Keratinocyte (primary cell): ENCODE data around the gene BEGAIN. TPM values are rescaled to one million over a fixed set of nuclear protein-coding genes. Genes with fewer than 3 reads are reported as not detected.

Experiments used
- DNase-seq: peaks from one replicate; pipeline ENCODE4 v3.0.0-alpha.2; 2011; ENCODE audit warnings: low read depth, missing footprints, low spot score
- FAIRE-seq: peaks from 2 replicates; lab custom pipeline; 2011; peaks lifted over from hg19 to GRCh38; lab: Jason Lieb, UNC
- H2AFZ ChIP-seq: 2 replicates; pipeline ENCODE4 v1.6.0; 2012; ENCODE audit warnings: low read length, control low read depth, inconsistent platforms; ENCODE audit not compliant: control insufficient read depth
- H3K27ac ChIP-seq: 2 replicates; pipeline ENCODE4 v1.5.1; 2011; ENCODE audit warnings: low read length; ENCODE audit not compliant: control insufficient read depth, insufficient read depth
- H3K27me3 ChIP-seq: 3 replicates; pipeline ENCODE4 v1.6.0; 2011; ENCODE audit warnings: low read length; ENCODE audit not compliant: control insufficient read depth, insufficient read depth; ENCODE audit errors: extremely low read depth
- H3K36me3 ChIP-seq, 2 experiments: 2 replicates in 1 of 2; 3 replicates in 1 of 2; pipeline ENCODE4 v1.5.1; 2011; ENCODE audit warnings: low read length in 2 of 2, mild to moderate bottlenecking in 1 of 2; ENCODE audit not compliant: control insufficient read depth in 2 of 2, insufficient read depth in 2 of 2; ENCODE audit errors: extremely low read depth in 1 of 2
- H3K4me1 ChIP-seq: 3 replicates; pipeline ENCODE4 v1.5.1; 2011; ENCODE audit warnings: low read length; ENCODE audit not compliant: control insufficient read depth, insufficient read depth; ENCODE audit errors: extremely low read depth
- H3K4me2 ChIP-seq: 3 replicates; pipeline ENCODE4 v1.6.0; 2011; ENCODE audit warnings: low read depth, low read length; ENCODE audit not compliant: control insufficient read depth, insufficient read depth; ENCODE audit errors: extremely low read depth
- H3K4me3 ChIP-seq, 3 experiments: fragments of 200-600 bp in 1 of 3; sonication (generic) in 1 of 3; 2 replicates in 2 of 3; 3 replicates in 1 of 3; pipeline ENCODE4 v1.5.1; 2011 to 2016; ENCODE audit warnings: low read length in 3 of 3, mild to moderate bottlenecking in 3 of 3, control low read depth in 2 of 3, inconsistent platforms in 1 of 3, low read depth in 1 of 3, mixed read lengths in 1 of 3, mixed run types in 1 of 3, moderate library complexity in 1 of 3; ENCODE audit not compliant: control insufficient read depth in 2 of 3, insufficient read depth in 2 of 3; ENCODE audit errors: extremely low read depth in 1 of 3
- H3K79me2 ChIP-seq: 2 replicates; pipeline ENCODE4 v1.6.0; 2012; ENCODE audit warnings: low read length; ENCODE audit not compliant: control insufficient read depth, insufficient read depth
- H3K9ac ChIP-seq: 3 replicates; pipeline ENCODE4 v1.6.0; 2011; ENCODE audit warnings: low read length; ENCODE audit not compliant: control insufficient read depth, insufficient read depth; ENCODE audit errors: extremely low read depth
- H3K9me1 ChIP-seq: 3 replicates; pipeline ENCODE4 v1.6.0; 2011; ENCODE audit warnings: low read length; ENCODE audit not compliant: control insufficient read depth, insufficient read depth; ENCODE audit errors: extremely low read depth
- H3K9me3 ChIP-seq: 2 replicates; pipeline ENCODE4 v1.5.1; 2012; ENCODE audit warnings: low read depth, low read length; ENCODE audit not compliant: control insufficient read depth
- H4K20me1 ChIP-seq: 3 replicates; pipeline ENCODE4 v1.6.0; 2011; ENCODE audit warnings: low read length; ENCODE audit not compliant: control insufficient read depth, insufficient read depth; ENCODE audit errors: extremely low read depth
- CTCF ChIP-seq, 3 experiments: IDR thresholded peaks in 1 of 3; conservative IDR thresholded peaks in 1 of 3; optimal IDR thresholded peaks in 1 of 3; 2 replicates in 2 of 3; 3 replicates in 1 of 3; pipeline versions ENCODE3 to v1.5.1; 2011; ENCODE audit warnings: low read length in 3 of 3, mild to moderate bottlenecking in 3 of 3, moderate library complexity in 2 of 3, control low read depth in 1 of 3, inconsistent platforms in 1 of 3; ENCODE audit not compliant: insufficient read depth in 2 of 3; ENCODE audit errors: extremely low read depth in 1 of 3
- EZH2 ChIP-seq: IDR thresholded peaks from one replicate; pipeline ENCODE4 v1.6.1; 2012; ENCODE audit warnings: inconsistent platforms, mild to moderate bottlenecking, low read length, moderate library complexity
- dilution Hi-C: fragments of 300-500 bp; cut with MboI; formaldehyde crosslinking; loops from one replicate; pipeline ENCODE4 v1.7.0; 2020; ENCODE audit warnings: low sequenced_read_pairs; ENCODE audit not compliant: extremely low pct_ligation_motif_present
- polyA plus RNA-seq, 5 experiments: library from polyadenylated mRNA; depleted of rRNA in 3 of 5; stranded (reverse) in 3 of 5; stranded (forward) in 1 of 5; unstranded in 1 of 5; fragments of >200 nt; gene quantifications; 1 replicate in 1 of 5; 2 replicates in 3 of 5; 3 replicates in 1 of 5; pipeline versions ENCODE4 v1.2.1 to v1.2.3, GENCODE V29; 2011 to 2012; ENCODE audit warnings: missing spikeins in 2 of 5, low read depth in 1 of 5, low replicate concordance in 1 of 5

BEGAIN gene
- polyA plus RNA-seq, 1 donor (not counting 4 experiments of a cell fraction or from before 2014, with no cell fraction given), result 0.25 TPM

GRCh38 chr14:100568998-100569733 lies 18.1 kb downstream of the BEGAIN start:
- Histone ChIP-seq H4K20me1 (no peaks in the 10 kb centered on the region), H3K4me2 (no peak overlapping the region), H3K36me3 (no peaks in the 10 kb centered on the region), H3K9me3 (no peaks in the 10 kb centered on the region), H3K4me1 (no peaks in the 10 kb centered on the region), H3K9me1 (no peaks in the 10 kb centered on the region), H3K79me2 (no peaks in the 10 kb centered on the region), H3K4me3 (no peak overlapping the region), H3K27me3 (peaks cover 55% of the 10 kb centered on the region), H2AFZ (no peak overlapping the region), H3K9ac (no peak overlapping the region), H3K27ac (no peak overlapping the region)
- TF ChIP-seq CTCF (optimal IDR thresholded peaks at IDR 0.05 in 1 of 3, IDR thresholded peaks at IDR 0.05 in 1 of 3, conservative IDR thresholded peaks at IDR 0.05 in 1 of 3; ENCODE audit: extremely low read depth in 1 of 3, insufficient read depth in 2 of 3, low read length in 3 of 3) (no peak), EZH2 (peak; percentile 81)
- FAIRE-seq, result no peak
- dilution Hi-C loops, result no loop called here
- DNase-seq, result no peak

- Histone ChIP-seq H3K79me2 (no peaks in the 10 kb centered on the region), H3K27me3 (peaks cover 52% of the 10 kb centered on the region), H2AFZ (no peak overlapping the region), H3K4me2 (peak overlapping the region; percentile 37), H3K36me3 (no peaks in the 10 kb centered on the region), H3K27ac (no peak overlapping the region), H3K9me3 (no peaks in the 10 kb centered on the region), H3K9me1 (no peaks in the 10 kb centered on the region), H3K4me3 (no peak overlapping the region), H4K20me1 (no peaks in the 10 kb centered on the region), H3K4me1 (no peaks in the 10 kb centered on the region), H3K9ac (no peak overlapping the region)
- dilution Hi-C loops, result no loop called here
- FAIRE-seq (no peak), DNase-seq (no peak)
- TF ChIP-seq CTCF (optimal IDR thresholded peaks at IDR 0.05 in 1 of 3, IDR thresholded peaks at IDR 0.05 in 1 of 3, conservative IDR thresholded peaks at IDR 0.05 in 1 of 3; ENCODE audit: extremely low read depth in 1 of 3, insufficient read depth in 2 of 3, low read length in 3 of 3) (no peak), EZH2 (peak; percentile 99)
Observed at GRCh38 chr14:100568164-100568997, 18.8 kb downstream of the BEGAIN start.
